ENCODE results near the gene OR13C3.

The OR13C3 gene

GRCh38 chr9:104577263-104577662 is 40.6 kb upstream of the OR13C3 start:
- TF ChIP-seq BACH2 (CRISPR knock-in tag; IDR thresholded peaks at IDR 0.05; ENCODE audit: borderline replicate concordance) = no peak
- ATAC-seq = no peak

GRCh38 chr9:104575456-104575855 is 38.8 kb upstream of the OR13C3 start:
- TF ChIP-seq ARNTL (CRISPR knock-in tag; IDR thresholded peaks at IDR 0.05; ENCODE audit: borderline replicate concordance, low read depth) (no peak), TCF4 (CRISPR knock-in tag; IDR thresholded peaks at IDR 0.05; ENCODE audit: borderline replicate concordance) (no peak)
- no peak for ATAC-seq

GRCh38 chr9:104572612-104573011 is 36.0 kb upstream of the OR13C3 start:
- no peak for ATAC-seq
- TF ChIP-seq SNAI2 (CRISPR knock-in tag; IDR thresholded peaks at IDR 0.05) (no peak), ARNTL (CRISPR knock-in tag; IDR thresholded peaks at IDR 0.05; ENCODE audit: borderline replicate concordance, low read depth) (no peak), RARB (CRISPR knock-in tag; IDR thresholded peaks at IDR 0.05) (no peak), PPARA (CRISPR knock-in tag; IDR thresholded peaks at IDR 0.05; ENCODE audit: borderline replicate concordance) (no peak), POU6F1 (CRISPR knock-in tag; IDR thresholded peaks at IDR 0.05; ENCODE audit: borderline replicate concordance, low read depth) (no peak), OSR1 (CRISPR knock-in tag; IDR thresholded peaks at IDR 0.05) (no peak), TCF4 (CRISPR knock-in tag; IDR thresholded peaks at IDR 0.05; ENCODE audit: borderline replicate concordance) (no peak), TOX (CRISPR knock-in tag; IDR thresholded peaks at IDR 0.05; ENCODE audit: borderline replicate concordance) (no peak), ISL1 (CRISPR knock-in tag; IDR thresholded peaks at IDR 0.05) (no peak)

- ATAC-seq = no peak
- TF ChIP-seq ISL1 (CRISPR knock-in tag; IDR thresholded peaks at IDR 0.05) = no peak
- no peak for TF ChIP-seq CSRNP3 (CRISPR knock-in tag; IDR thresholded peaks at IDR 0.05)
- TF ChIP-seq BACH2 (CRISPR knock-in tag; IDR thresholded peaks at IDR 0.05; ENCODE audit: borderline replicate concordance) = no peak
- TF ChIP-seq ZNF8 (CRISPR knock-in tag; IDR thresholded peaks at IDR 0.05) = no peak
- no peak for TF ChIP-seq SNAI2 (CRISPR knock-in tag; IDR thresholded peaks at IDR 0.05)
Observed at GRCh38 chr9:104568868-104569267, 32.2 kb upstream of the OR13C3 start, which contains the start of gene OR13C8. OR13C8 (plus strand) TSS chr9:104569168; CDS start chr9:104569168, 0 bp downstream.

- TF ChIP-seq TCF4 (CRISPR knock-in tag; IDR thresholded peaks at IDR 0.05; ENCODE audit: borderline replicate concordance) (no peak), ZNF565 (CRISPR knock-in tag; conservative IDR thresholded peaks at IDR 0.05; ENCODE audit: low read depth) (no peak), ARNTL (CRISPR knock-in tag; IDR thresholded peaks at IDR 0.05; ENCODE audit: borderline replicate concordance, low read depth) (no peak), CREB5 (CRISPR knock-in tag; IDR thresholded peaks at IDR 0.05; ENCODE audit: low read depth) (no peak), PATZ1 (CRISPR knock-in tag; IDR thresholded peaks at IDR 0.05; ENCODE audit: borderline replicate concordance) (no peak), CSRNP3 (CRISPR knock-in tag; IDR thresholded peaks at IDR 0.05) (no peak), ZFP3 (CRISPR knock-in tag; IDR thresholded peaks at IDR 0.05) (no peak)
- no peak for ATAC-seq
Observed at GRCh38 chr9:104564358-104564757, 27.7 kb upstream of the OR13C3 start.

Measured in SK-N-SH treated with all-trans-retinoic acid at 6 μM for 48 hours (cell line).